ENCODE results near the gene GRID2.
"Not testable (repeated sequence)": the region's sequence is repeated elsewhere in the genome, so short reads cannot be mapped to it uniquely, and the experiment has no call there.

The GRID2 gene

DNA sequence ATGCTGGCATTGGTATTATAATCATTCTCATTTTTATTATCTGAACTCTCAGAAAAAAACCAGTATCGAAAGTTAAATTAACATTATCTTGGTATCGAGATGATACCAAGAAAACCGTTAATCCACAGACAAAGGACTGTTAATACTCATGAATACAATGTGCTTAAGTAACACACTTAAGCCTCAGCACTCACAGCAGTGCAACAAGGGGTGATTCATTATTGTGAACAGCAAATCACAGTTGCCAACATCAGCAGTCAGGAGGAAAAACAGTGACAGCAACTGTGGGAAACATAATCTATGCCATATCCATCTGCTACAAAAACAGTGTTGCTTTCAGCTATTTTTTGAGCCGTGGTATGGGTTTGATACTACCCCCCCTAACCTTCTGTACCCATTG is 1313.8 kb downstream of the GRID2 start:
- no peak for DNase-seq

DNA sequence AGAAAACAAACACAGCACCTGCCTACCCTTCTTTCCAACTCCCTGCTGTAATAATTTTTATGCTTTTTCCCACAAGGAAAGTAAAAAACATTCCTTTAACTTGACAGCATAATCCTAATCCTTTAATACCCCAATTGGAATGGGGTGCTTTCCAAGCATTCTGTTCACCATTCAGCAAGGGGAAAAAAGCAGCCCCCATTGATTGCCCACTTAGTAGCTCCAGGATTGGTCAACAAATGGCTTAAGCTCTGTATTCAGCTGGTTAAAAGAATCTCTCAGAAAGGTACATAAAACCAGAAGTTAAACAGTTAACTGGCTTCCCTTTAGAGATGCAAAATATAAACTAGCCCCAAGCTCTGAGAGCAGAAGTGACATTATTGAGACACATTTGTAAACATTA is 1330.0 kb downstream of the GRID2 start:
- DNase-seq, result no peak

DNA sequence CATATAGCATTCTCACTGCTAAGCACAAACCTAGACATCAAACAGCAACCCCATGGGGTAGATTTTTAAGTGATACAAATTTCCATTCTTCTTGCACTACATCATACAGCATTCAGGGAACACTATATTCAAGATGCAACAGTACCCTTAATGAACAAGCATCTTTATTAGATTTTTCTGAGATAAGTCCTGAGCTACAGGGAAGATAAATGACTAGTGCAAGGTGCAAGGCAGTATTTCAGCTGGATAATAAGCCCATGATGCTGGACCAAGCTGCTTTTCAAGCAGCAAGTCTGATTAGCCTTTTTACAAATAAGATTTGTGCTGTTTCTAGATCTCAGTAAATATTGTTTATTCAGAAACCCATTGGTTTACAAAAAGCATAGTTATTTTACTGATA is 1332.2 kb downstream of the GRID2 start:
- no peak for DNase-seq

DNA sequence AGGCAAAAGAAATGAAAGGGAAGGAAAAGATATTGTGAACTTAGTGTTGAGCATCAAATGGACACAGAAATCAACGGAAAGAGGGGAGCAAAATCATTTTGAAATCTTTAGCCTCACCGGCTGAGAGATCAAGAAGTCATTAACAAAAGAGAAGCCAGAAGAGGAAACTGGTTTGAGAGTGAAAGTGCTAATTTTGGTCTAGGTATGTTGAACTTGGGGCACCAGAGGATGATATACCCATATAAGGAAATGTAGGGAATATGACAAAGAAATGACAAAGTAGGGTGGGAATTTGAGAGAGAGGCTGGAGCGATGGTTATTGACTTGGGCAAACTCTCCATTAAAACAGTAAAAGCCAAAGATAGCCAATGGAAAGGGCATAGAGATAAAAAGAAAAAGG is 1341.4 kb downstream of the GRID2 start:
- DNase-seq, result no peak

DNA sequence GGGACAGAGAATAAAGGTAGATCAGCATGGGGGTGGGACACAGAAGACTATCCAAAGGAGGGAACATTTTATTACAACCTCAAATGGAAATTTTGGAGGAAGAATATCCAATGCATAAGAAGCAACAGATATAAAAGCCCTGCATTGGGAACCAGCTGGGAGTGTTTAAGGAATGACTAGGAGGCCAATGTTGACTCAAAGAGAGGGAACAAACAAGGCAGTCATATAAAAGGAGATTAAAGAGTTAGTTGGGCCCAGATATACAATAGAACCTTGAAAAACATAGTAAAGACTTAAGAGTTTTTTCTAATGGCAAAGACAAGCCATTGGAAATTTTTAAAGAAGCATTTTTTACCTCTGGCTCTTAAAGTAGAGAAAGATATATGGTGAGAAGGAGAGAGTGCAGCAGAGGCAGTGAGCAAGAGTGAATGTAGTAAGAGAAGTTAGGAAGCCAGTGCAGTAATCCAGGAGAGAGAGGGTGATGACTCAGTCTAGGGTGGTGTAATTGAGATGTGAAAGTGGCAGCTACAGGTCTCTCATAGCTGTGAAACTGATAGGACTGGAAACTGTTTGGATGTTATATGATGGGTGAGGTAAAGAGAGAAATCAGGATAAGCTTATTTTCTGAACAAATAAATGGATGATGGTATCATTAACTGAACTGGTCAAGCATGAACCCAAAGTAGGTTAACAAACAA is 1342.6 kb downstream of the GRID2 start:
- DNase-seq, result no peak

DNA sequence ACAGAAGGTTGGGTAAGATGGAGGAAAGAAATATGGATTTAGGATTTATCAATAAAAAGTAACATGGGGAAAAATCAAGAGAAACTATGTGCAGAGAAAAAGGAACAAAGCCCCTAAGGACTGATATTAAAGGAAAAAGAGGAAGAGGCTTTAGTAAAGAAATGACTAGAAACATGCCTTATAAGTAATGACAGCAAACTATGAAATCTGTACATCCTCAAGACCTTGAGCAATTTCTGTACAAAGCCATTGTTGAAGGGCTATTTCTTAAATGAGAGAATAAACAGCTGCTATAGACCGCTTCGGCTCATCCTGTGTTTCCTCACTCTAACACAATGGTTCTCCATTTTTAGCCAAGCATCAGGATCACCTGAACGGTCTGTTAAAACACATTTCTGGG is 1344.5 kb downstream of the GRID2 start:
- no peak for DNase-seq

DNA sequence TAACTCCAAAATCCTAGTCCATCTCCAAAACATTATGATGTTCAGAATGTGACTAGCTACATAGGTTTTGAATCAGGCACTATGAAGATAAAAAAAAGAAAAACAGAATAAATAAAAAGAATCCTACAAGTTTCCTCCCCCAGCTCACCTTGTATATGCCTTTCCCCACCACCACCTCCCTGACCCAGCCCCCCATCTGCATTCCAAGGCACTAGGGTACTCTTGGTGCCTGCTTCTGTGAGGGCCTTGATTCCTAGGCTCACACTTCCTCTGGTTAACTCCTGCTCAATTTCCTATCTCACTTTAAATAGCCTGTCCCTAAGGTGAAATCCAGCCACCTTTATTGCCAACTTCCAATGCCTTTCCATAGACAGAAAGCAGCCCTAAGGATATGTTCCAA is 1346.1 kb downstream of the GRID2 start:
- DNase-seq, result no peak

DNA sequence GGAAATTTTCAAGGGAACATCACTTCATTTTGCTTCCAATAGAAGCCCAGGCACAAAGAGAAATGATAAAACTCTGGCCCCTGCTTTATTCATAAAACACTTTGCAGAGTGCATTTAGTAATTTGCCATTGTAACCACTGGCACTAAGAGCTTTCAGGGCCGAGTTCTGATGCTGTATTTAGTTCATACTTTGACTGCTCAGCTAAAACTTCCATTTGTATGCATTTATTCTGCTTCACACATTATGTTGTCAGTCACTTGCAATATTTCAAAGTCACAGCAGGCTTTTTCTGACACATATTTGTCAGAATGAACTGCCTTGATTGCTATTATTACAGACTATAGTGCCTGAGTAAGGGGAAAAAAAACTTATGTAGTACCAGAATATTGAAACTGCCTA is 1350.4 kb downstream of the GRID2 start:
- DNase-seq, result no peak

DNA sequence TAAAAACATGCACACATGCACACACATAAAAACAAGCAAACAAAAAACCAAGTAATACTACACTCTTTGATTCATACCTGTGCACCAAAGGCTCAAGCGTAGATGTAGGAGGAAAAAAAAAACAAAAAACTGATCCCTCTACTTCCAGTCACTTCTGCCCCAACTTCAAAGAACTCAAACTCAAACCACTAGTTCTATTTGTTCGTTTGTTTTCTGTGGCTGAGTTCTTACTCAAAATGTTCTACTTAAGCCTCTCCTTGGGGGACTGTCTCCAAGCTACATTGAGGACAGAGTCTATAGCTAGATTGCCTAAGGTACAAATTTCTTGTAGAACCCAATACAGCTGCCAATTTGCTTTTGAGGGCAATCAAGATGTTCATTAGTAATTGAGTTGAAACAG is 1353.8 kb downstream of the GRID2 start:
- no peak for DNase-seq

DNA sequence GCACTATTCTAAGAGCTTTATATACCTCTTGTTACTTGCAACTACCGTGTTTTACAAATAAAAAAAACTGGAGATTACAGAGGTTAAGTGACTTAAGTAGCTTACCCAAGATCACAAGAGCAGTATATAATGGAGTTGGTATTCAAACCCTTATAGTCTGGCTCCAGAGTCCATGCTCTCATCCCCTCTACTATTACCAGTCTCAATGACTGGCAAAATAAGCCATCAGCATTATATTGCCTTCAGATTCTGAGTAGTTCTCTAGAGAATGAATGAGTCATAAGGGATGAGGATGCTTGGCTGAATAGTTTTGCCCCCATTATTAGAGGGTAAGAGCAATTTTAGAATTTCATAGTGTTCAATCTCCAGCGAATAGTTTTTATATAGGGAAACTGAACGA is 1354.7 kb downstream of the GRID2 start:
- DNase-seq, result no peak

DNA sequence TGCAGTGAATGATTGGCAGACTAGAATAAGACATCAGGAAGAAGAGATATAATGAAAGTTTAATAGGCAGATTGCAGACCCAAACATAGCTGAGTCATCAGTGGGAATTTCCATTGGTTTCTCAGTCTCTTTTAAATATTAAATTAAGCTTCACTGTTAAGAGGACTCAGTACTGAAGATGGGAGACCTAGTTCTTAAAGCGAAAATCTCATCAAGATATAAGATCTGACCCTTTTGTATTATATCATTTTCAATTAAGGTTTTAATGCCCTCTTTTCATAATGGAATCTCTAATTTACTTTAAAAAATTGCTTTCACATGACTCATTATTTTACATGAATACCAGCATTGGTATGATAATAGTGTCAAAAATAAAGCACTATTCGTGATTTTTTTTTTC is 1355.9 kb downstream of the GRID2 start:
- no peak for DNase-seq

DNA sequence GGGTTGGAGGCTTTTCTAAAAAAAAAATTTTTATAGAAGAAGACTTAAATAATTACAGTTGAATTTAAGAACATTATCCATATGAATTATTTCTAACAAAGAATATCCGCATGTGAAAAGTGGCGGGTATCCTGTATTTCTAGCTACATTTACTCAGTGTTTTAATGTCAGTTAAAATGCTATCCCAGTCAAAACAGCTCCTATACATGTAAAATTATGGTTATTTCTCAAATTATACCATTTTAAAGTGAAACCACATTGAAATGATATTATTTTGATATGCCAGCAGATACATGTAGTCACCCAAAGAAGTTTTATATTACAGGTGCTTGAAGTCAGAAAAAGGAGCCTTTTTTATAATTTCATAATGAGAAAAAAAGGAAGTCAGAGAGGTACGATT is 1356.3 kb downstream of the GRID2 start:
- no peak for DNase-seq

DNA sequence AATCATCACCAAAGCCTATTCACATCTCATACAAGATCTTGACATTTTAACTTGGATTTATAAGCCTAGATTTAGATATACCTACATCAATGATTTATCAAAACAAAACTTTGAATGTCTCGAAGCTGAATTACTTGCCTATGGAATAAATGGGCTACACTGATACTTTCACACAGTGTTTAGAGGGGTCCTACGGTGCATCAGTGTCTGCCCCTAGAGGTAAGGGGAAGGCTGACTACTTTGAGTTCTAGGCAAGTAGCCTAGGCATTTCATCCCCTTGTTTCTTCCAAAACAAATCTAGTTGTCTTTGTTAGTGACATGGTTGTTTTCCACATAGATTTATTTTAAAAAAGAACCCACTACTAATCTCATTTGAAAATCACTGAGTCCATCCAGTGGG is 1366.7 kb downstream of the GRID2 start:
- DNase-seq, result no peak

DNA sequence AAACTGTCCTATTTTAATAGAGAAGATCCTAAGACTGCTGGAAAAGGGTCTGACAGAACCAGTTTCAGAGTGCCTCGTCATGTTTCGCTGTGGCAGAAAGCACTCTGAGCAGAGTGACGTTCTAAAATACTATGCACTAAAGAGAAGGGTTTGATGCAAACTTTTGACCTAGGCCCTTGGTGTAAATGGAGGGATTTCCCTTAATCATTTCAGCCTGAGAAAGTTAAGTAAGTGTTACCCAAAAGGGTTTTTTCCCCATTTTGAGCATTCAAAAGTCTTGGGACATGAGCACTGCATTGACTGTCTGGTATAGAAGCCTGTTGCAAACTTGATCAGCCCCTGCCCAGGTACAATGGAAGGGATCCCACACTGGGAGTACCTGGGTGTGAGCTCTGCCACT is 1367.3 kb downstream of the GRID2 start:
- DNase-seq, result no peak

DNA sequence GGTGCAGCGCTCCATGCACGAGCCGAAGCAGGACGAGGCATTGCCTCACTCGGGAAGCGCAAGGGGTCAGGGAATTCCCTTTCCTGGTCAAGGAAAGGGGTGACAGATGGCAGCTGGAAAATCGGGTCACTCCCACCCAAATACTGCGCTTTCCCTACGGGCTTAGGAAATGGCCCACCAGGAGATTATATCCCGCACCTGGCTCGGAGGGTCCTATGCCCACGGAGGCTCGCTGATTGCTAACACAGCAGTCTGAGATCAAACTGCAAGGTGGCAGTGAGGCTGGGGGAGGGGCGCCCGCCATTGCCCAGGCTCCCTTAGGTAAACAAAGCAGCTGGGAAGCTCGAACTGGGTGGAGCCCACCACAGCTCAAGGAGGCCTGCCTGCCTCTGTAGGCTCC is 1373.2 kb downstream of the GRID2 start:
- not testable (repeated sequence) for DNase-seq

DNA sequence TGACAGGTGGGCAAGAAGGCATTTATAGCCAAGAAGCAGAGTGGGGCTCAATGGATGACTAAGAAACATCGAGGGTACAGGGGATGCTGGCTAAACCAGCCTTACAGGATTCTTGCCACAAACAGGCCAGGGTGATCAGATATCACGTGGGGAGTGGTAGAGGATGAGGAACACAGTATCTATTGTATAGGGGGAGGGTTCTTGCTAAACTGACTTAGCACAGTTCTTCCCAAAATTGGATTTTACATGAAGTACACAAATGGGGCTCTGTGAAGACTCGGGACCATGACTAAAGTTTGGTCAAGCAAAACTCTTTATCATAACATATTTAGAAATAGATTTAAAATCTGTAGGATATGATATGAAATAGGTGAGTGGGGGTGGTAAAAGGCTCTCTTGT is 1380.8 kb downstream of the GRID2 start:
- no peak for DNase-seq

DNA sequence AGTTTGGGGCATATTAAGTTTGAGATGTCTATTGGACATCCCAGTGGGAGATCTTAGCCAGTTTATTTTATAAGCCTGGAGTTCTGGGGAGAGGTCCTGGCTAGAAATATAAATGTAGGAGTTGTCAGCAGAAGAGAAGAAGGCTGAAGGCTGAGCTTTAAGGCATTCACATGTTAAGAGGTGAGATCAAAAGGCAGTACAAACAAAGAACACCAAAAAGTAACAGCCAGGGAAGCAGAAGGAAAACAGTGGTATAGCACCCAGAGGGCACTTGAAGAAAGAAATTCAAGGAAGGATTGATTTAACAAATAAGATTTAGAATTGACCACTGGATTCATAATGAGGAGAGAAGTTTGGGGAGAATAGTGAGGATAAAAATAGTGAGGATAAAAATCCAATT is 1383.5 kb downstream of the GRID2 start:
- no peak for DNase-seq

DNA sequence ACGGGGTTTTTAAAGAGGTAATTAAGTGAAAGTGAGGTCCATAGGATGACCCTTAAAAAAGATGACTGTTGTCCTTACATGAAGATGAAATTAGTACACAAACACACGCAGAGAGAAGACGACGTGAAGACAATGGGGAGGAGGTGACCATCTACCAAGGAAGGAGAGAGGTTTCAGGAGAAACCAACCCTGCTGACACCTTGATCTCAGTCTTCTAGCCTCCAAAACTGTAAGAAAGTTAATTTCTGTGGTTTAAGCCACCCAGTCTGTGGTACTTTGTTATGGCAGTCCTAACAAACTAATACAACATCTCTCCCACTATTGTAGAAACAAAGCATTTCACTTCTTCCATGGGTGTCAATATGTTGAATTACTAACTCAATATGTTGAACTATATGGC is 1385.2 kb downstream of the GRID2 start:
- no peak for DNase-seq

DNA sequence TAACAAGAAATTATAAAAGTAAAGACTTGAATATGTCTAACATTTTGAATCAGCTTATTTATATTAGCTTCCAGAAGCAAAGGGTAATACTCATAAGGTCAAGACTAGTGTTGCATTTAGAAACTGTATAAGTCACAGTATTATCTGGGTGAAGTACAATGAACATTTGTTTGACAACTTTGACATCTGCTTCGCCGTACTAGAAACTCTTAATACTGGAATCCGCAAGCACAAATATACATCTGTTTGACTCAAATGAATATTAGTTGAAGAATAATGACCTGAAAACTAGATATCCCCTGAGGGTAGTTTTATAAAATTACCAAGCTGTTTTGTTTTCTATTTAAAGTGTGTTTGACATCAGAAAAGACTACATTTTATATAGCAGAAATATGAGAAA is 1389.4 kb downstream of the GRID2 start:
- DNase-seq, result no peak

DNA sequence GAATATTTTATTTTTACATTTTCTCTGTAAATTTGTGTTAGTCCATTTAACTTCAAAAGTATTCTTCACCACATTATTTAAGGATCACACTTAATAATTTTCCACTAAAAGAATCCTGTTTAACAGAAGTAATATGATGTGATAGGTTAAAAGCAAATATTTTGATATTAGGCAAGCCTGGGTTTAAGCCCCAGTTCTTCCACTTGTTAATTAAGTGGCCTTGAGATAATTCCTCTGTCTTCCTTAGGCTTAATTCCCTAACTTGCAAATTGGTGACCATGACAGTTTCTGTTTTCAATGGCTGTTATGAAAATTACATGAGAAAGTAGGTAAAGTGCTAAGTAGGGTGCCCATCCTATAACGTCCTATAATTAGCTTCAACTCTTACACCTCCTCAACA is 1394.9 kb downstream of the GRID2 start:
- DNase-seq, result no peak

DNA sequence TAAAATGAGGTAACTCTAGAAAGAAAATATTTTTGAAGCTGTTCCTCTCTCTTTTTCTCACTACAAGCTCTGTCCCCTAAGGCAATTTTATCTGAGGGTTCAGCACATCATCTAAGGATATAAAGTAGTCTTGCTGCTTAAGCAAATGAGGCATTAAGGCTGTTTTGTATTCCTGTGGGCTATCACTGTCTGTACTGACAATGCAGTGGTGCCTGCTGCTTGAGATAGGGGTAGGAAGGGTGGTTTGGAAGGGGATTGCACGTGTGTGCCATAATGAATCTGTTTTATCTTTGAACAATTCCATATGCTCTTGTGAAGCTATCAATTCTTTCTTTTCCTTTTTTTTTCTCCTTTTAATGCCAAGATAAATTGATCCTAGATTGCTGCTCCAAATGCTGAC is 1396.8 kb downstream of the GRID2 start:
- DNase-seq, result no peak

DNA sequence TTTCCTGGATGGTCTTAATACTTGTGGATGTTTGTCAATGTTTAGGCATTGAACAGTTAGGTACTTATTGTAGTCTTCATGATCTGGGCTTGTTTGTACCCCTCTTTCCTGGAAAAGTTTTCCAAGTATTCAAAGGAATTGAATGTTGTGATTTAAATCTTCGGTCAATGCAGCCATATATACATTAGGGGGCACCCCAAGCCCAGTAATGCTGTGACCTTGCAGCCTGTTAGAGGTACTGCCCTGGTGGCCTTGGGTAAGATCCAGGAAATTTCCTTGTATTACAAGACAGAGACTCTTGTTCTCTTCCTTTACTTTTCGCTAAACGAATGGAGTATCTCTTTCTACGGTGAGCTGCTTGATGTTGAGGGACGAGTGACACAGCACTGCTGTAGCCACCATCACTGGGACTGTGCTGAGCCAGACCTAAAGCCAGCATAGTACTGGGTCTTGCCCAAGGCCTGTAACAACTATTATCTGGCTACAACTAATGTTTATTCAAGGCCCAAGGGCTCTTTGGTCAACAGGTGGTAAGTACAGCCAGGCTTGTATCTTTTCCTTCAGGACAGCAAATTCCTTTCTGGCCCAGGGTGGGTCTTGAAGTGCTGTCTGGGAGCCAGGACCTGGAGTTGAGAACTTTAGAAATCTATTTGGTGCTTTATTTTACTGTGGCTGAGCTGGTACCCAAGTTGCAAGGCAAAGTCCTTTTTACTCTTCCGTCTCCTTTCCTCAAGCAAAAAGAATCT is 1406.5 kb downstream of the GRID2 start:
- DNase-seq, result no peak

DNA sequence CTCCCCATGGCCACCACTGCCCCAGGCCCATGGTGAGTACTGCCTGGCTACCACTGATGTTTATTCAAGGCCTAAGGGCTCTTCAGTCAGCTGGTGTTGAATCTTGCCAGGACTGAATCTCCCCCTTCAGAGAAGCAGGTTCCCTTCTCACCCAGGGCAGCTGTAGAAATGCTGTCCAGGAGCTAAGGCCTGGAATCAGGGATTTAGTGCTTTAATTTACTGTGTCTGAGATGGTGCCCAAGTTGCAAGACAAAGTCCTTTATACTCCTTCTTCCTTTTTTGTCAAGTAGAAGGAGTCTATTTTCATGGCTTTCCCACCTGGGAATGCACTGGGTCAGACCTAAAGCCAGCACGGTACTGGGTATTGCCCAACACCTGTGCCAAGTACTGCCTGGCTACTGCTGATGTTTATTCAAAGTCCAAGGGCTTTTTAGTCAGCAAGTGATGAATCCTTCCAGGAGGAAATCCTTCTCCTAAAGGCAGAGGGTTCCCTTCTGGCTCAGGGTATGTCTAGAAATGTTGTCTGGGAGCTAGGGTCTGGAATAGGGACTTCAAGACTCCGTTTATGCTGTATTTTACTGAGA is 1407.2 kb downstream of the GRID2 start:
- no peak for DNase-seq

DNA sequence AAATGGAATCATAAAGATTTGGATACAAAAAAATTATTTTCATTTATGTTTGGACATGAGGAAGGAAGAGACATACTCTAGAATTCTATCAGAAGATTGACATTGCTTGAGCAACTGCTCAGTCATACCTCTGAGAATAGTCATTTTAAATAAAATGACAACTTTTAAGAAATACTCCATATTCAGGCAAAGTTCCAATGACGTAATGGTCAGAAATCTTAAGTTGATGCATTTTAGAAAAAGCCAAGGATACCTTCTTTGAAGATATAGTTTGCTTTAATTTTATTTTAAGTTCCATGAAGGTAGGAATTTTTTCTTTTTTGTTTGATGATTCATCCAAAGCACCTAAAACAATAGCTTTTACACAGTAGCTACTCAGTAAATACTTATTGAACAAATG is 1414.5 kb downstream of the GRID2 start:
- DNase-seq, result no peak

DNA sequence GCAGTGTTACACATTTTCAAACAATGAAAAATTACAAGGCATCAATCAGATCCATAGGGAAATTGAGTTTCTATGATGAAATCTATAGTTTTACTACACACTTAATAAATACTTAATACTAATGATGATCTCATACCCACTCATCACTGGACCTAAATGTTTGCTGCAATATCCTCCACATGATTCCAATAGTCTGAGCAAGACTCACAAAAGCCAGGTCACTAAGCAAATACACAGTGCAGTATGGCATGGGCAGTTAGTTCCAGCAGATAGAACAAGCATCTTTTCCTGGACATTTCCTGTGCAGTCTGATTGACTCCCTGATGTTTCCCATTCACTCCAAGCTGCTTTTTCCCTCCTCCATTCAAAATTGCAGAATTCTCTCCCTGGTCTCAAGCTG is 1415.8 kb downstream of the GRID2 start:
- no peak for DNase-seq
